Mammary epithelial cell (primary cell): Measurements from ENCODE around the gene MELTF.

Experiments
- EZH2 ChIP-seq: IDR thresholded peaks from 2 replicates; pipeline ENCODE4 v1.6.1; 2012; ENCODE audit warnings: low read length, inconsistent platforms, borderline replicate concordance
- TF ChIP-seq, protein P1 (sequence below), 2 donors: IDR thresholded peaks in 1 of 2; conservative IDR thresholded peaks in 1 of 2; 2 replicates each; pipeline ENCODE4 v1.5.1; 2011 to 2012; ENCODE audit warnings: inconsistent platforms in 2 of 2, low read length in 2 of 2, mild to moderate bottlenecking in 2 of 2, control low read depth in 1 of 2, low read depth in 1 of 2; ENCODE audit not compliant: insufficient read depth in 1 of 2; ENCODE audit errors: extremely low read depth in 1 of 2

DNA sequence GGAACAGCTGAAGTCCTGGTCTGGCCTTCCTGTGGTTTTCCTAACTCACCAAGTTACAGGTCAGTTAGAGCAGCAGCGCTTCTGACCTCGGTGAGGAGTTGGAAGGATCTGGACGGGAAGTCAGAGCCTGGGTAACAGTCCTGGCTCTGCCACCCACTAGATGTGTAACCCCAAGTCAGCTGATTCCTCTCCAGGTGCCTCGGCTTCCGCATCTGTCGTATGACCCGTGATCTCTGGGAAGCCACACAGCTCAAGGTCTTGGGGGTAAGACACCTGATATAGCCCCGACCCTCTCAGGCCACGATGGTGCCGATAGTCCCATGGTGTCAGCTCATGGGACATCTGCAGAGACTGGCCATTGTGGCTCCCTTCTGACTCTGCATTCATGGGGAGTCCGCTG is 52.7 kb downstream of the MELTF start:
- TF ChIP-seq, protein P1, sequence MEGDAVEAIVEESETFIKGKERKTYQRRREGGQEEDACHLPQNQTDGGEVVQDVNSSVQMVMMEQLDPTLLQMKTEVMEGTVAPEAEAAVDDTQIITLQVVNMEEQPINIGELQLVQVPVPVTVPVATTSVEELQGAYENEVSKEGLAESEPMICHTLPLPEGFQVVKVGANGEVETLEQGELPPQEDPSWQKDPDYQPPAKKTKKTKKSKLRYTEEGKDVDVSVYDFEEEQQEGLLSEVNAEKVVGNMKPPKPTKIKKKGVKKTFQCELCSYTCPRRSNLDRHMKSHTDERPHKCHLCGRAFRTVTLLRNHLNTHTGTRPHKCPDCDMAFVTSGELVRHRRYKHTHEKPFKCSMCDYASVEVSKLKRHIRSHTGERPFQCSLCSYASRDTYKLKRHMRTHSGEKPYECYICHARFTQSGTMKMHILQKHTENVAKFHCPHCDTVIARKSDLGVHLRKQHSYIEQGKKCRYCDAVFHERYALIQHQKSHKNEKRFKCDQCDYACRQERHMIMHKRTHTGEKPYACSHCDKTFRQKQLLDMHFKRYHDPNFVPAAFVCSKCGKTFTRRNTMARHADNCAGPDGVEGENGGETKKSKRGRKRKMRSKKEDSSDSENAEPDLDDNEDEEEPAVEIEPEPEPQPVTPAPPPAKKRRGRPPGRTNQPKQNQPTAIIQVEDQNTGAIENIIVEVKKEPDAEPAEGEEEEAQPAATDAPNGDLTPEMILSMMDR (conservative IDR thresholded peaks at IDR 0.05 in 1 of 2, IDR thresholded peaks at IDR 0.05 in 1 of 2; ENCODE audit: extremely low read depth in 1 of 2, insufficient read depth in 1 of 2, low read depth in 1 of 2, low read length in 2 of 2) = no peak
- no peak for TF ChIP-seq EZH2
